HG02970 (cell line): ENCODE results near the gene GBF1.
"Not testable (repeated sequence)": the region's sequence is repeated elsewhere in the genome, so short reads cannot be mapped to it uniquely, and the experiment has no call there.

Source experiments
- ATAC-seq: cut with Tn5 transposase; IDR thresholded peaks from one replicate; pipeline ENCODE4 v1.9.1; 2021; ENCODE audit warnings: mild to moderate bottlenecking, moderate library complexity, moderate number of reproducible peaks; ENCODE audit not compliant: unreplicated experiment, low FRiP score

The GBF1 gene

GRCh38 chr10:102245082-102245931 is at the start of gene GBF1:
TSS of gene GBF1 (plus strand) at chr10:102245532. CDS start at chr10:102258939, 13,407 bp downstream.
- peak; percentile 80 for ATAC-seq

DNA sequence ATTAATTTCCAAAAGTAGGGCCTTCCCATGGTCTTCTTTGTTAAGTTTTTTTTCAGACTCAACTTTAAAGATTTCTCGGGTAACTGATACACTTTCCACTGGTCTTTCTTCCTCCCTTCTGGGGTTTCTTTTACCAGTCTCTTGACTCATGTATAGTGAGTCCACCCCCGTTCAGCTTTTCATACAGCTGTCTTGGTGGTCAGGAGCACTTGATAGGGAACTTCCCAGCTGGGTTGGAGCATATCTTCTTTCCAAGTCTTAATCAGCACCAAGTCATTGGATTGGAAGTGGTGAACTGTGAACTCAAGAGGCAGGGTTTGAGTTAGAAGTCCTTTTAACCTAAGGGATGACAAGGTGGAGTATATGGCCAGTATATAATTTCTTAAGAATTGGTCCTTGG is 48.4 kb upstream of the GBF1 start:
- no peak for ATAC-seq

- no peak for ATAC-seq
These were observed 47.3 kb upstream of the GBF1 start for GRCh38 chr10:102198027-102198426.

DNA sequence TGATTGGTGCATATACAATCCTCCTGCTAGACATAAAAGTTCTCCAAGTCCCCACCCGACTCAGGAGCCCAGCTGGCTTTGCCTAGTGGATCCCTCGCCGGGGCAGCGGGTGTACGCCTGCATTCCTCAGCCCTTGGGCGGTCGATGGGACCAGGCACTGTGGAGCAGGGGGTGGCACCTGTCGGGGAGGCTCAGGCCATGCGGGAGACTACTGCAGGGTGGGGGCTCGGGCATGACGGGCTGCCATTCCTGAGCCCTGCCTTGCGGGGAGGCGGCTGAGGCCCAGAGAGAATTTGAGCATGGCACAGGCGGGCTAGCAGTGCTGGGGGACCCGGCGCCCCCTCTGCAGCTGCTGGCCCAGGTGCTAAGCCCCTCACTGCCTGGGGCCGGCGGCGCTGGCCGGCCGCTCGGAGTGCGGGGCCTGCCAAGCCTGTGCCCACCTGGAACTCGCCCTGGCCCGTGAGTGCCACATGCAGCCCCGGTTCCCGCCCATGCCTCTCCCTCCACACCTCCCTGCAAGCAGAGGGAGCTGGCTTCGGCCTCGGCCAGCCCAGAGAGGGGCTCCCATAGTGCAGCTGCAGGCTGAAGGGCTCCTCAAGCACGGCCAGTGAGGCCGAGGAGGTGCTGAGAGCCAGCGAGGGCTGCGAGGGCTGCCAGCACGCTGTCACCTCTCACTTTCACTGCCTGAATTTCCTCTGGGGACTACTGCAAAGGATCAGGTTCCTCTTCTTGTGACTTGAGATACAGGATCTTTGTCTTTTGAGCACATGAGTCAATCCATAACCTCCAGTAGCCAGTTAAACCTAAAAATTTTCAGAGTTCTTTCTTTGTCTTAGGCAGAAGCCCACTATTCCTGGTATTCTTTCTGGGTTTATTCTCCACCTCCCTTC is 44.3 kb upstream of the GBF1 start:
- no peak for ATAC-seq

GRCh38 chr10:102202386-102202785 is 42.9 kb upstream of the GBF1 start:
- ATAC-seq = no peak

GRCh38 chr10:102208311-102209035 is 36.9 kb upstream of the GBF1 start:
- no peak for ATAC-seq

DNA sequence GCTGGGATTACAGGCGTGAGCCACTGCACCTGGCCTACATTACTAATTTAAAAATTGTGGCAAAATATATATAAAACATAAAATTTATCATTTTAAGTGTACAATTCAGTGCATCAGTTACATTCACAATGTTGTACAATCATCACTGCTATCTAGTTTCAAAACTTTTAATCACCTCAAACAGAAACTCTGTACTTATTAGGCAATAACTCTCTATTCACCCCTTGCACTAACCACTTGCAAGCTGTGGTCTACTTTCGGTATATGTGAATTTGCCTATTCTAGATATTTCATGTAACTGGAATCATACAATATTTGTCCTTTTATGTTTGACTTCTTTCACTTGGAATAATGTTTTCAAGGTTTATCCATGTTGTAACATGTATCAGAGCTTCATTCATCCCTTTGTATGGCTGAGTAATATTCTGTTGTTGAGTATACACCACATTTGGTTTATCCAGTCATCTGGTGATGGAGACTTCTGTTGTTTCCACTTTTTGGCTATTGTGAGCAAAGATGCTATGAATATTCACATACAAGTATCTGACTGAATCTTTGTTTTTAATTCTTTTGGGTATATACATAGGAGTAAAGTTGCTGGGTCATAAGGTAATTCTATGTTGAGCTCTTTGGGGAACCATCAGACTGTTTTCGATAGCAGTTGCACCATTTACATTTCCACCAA is 33.6 kb upstream of the GBF1 start:
- no peak for ATAC-seq

DNA sequence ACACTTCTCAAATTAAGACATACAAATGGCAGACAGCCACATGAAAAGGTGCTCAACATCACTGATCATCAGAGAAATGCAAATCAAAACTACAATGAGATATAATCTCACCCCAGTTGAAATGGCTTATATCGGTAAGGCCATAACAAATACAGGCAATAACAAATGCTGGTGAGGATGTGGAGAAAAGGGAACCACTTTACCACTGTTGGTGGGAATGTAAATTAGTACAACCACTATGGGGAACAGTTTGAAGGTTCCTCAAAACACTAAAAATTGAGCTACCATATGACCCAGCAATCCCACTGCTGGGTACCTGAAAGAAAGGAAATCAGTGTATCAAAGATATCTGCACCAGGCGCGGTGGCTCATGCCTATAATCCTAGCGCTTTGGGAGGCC is 31.7 kb upstream of the GBF1 start:
- ATAC-seq = not testable (repeated sequence)

DNA sequence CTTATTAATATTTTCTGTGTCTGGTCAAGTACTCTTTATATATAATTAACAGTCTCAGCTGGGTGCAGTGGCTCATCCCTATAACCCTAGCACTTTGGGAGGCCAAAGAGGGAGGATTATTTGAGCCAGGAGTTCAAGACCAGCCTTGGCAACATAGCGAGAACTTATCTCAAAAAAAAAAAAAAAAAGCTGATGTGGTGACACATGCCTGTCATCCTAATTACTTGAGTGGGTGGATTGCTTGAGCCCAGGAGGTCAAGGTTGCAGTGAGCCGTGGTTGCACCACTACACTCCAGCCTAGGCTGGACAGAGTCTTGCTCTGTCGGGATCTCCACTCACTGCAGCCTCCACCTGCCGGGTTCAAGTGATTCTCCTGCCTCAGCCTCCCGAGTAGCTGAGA is 26.0 kb upstream of the GBF1 start:
- ATAC-seq = no peak

GRCh38 chr10:102220612-102221011 is 24.7 kb upstream of the GBF1 start:
- ATAC-seq = no peak

DNA sequence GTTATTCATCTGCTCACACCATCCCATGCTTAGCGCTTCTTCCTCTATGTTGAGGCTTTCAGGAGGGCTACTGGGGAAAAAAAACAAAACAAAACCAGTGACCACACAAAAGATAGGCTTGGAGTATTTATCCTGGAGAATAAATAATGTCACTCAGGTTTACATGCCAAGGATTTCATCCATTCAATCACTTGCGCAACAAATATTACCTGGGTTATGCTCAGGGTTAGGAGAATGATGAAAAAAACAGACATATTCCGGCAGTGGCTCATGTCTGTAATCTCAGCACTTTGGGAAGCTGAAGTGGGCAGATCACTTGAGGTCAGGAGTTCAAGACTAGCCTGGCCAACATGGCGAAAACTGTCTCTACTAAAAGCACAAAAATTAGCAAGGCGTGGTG is 22.5 kb upstream of the GBF1 start:
- no peak for ATAC-seq

DNA sequence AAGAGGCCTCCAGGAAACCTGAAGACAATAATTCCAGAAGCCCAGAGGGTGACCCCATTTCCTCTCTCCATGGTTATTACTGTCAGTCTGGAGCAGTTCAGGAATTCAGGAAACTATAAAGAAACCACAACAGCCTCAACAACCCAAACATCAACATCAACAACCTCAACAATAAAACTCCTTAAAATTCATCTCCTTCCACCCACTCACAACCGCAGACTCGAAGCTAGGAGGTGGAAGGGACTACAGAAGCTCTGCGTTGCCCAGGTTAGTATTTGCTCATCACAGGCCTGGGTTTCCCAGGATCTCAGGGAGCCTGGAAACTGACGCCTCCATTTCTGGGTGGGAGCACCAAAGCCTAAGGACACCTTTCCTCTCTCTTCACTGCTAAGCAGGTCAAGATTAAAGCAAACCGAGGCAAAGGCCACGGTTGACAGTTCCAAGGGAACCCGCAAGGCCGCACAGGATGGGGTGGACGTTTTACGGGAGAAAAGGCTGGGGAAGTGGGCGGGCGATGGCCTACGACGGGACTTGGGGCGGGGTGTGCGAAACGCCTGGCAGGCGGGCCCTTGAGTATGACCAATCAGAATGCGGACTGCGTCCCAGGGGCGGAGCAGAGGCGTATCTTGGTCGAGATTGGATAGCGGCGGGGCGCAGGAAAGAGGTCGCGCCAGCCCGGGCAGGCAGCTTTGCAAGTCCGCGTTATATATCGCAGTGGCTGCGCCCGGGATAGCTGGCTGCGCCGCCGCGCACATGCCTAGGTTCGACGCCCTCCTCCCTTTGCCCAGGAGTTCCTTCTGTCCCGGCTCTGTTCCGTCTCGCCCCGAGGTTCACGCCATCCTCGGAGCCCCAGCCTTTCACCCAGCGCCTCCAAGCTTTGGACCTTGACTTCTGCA is 19.4 kb upstream of the GBF1 start, which contains the start of gene ELOVL3:
Gene ELOVL3, plus strand, starts transcription at position 654 of the 896 bp plus-strand sequence. CDS start 250 bp downstream, outside the sequence.
- ATAC-seq = peak; percentile 64

DNA sequence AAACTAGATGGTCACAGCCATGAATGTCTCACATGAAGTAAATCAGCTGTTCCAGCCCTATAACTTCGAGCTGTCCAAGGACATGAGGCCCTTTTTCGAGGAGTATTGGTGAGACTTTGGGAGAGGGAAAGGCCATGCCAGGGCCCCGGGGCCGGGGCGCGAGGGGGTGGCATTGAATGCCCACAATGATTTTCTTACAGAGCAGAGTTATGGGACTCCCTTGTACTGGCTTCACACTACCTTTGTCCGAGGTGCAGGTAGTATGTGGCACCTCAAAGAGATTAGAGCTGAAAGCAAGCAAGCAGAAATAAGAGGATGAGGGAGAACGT is 18.8 kb upstream of the GBF1 start:
- no peak for ATAC-seq

- no peak for ATAC-seq
These were observed 18.3 kb upstream of the GBF1 start for GRCh38 chr10:102227050-102227449.

- no peak for ATAC-seq
These were observed 15.5 kb upstream of the GBF1 start for GRCh38 chr10:102229810-102230263.

GRCh38 chr10:102230264-102230860 is 15.0 kb upstream of the GBF1 start:
- no peak for ATAC-seq

DNA sequence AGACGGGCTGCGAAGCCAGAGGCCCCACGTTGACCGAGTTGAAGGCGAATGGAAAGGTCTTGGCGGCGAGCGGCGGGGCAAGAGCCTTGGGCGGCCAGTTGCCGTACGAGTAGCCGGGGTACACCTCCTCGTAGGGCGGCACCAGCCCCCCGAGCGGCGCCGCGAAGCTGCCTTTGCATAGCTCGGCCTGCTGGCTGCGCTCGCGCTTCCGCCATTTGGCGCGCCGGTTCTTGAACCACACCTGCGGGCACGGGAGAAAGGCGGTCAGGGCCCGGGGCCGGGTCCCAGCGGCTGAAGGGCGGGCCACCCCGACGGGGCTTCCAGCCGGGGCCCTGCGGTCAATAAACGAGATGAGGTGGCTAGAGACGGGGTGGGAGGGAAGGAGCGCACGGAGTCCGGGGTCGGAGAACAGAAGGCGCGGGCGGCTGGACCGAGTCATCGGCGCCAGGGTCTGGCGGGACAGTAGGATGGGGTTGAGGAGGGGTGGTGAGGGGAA is 14.4 kb upstream of the GBF1 start:
- no peak for ATAC-seq
